ENCODE data around the gene MAP3K20. TPM values are rescaled to one million over a fixed set of nuclear protein-coding genes. Genes with fewer than 3 reads are reported as not detected.

MAP3K20 gene
- total and polyA plus RNA-seq, 2 of the 8 experiments (the other 6 are each of a cell fraction or from before 2014, with no cell fraction given): 3.1 to 11.1 TPM

GRCh38 chr2:173117678-173118077, 42.0 kb downstream of the MAP3K20 start:
- no peaks in the 10 kb centered on the region for H3K36me3 ChIP-seq (ENCODE audit: control insufficient read depth in 2 of 4, insufficient read depth in 4 of 4, low read length in 3 of 4)
- no peak overlapping the region for H2BK5ac ChIP-seq (ENCODE audit: low read depth, low read length)
- H3K4me3 ChIP-seq (ENCODE audit: extremely low read depth in 1 of 4, insufficient read depth in 2 of 4, low read depth in 3 of 4, low read length in 4 of 4): no peak overlapping the region
- no peaks in the 10 kb centered on the region for H4K20me1 ChIP-seq (replicated peaks in 1 of 2; ENCODE audit: control insufficient read depth in 1 of 2, insufficient read depth in 2 of 2, low read length in 2 of 2)
- ChIA-PET CTCF (ENCODE audit: partially characterized antibody) (interaction anchor here (1.0 kb wide), 1 partner anchor 11 kb away, joined by 4 read pairs; no protein-coding TSS in a partner anchor), POLR2A (ENCODE audit: partially characterized antibody) (no interaction called here)
- H3K4ac ChIP-seq (replicated peaks; ENCODE audit: insufficient read length, low read depth, low read length): no peak overlapping the region
- H2BK12ac ChIP-seq (ENCODE audit: low read depth, low read length): no peak overlapping the region
- no peaks in the 10 kb centered on the region for H3K4me1 ChIP-seq (replicated peaks in 1 of 4; ENCODE audit: control insufficient read depth in 3 of 4, insufficient read depth in 4 of 4, low read length in 3 of 4)
- H2BK15ac ChIP-seq (ENCODE audit: low read length): no peak overlapping the region
- no peak for DNase-seq (ENCODE audit: low read depth in 1 of 2, low spot score in 2 of 2)
- no peak overlapping the region for H3K14ac ChIP-seq (ENCODE audit: insufficient read length)
- no peaks in the 10 kb centered on the region for H3K27me3 ChIP-seq (replicated peaks in 1 of 4; ENCODE audit: control insufficient read depth in 3 of 4, extremely low read depth in 1 of 4, insufficient read depth in 3 of 4, low read length in 3 of 4)
- no peak overlapping the region for H3K23ac ChIP-seq (ENCODE audit: insufficient read length)
- H2BK120ac ChIP-seq (replicated peaks; ENCODE audit: low read depth, low read length): no peak overlapping the region
- H3K9ac ChIP-seq (replicated peaks in 1 of 4; ENCODE audit: extremely low read depth in 1 of 4, low read depth in 3 of 4, low read length in 3 of 4): no peak overlapping the region
- no peak overlapping the region for H3K56ac ChIP-seq (replicated peaks; ENCODE audit: insufficient read length, low read depth, low read length)
- no peaks in the 10 kb centered on the region for H3K79me1 ChIP-seq (ENCODE audit: low read depth, low read length)
- FAIRE-seq: no peak
- H3K4me2 ChIP-seq (ENCODE audit: insufficient read depth in 1 of 2, low read depth in 2 of 2, low read length in 2 of 2): no peak overlapping the region
- H3K18ac ChIP-seq (ENCODE audit: extremely low read depth, low read length): no peak overlapping the region
- no peaks in the 10 kb centered on the region for H3K9me3 ChIP-seq (ENCODE audit: insufficient read depth in 2 of 2, low read depth in 1 of 2, low read length in 1 of 2)
- no peaks in the 10 kb centered on the region for H3K23me2 ChIP-seq (ENCODE audit: low read depth, low read length)
- H4K91ac ChIP-seq (replicated peaks; ENCODE audit: insufficient read length, low read length): no peak overlapping the region
- no peaks in the 10 kb centered on the region for H3K79me2 ChIP-seq (ENCODE audit: control insufficient read depth in 1 of 2, insufficient read depth in 2 of 2, low read length in 2 of 2)
- H4K8ac ChIP-seq (ENCODE audit: extremely low read depth, insufficient read depth, low read length): no peak overlapping the region
- H2AFZ ChIP-seq (ENCODE audit: low read length): no peak overlapping the region
- no peak overlapping the region for H4K5ac ChIP-seq (ENCODE audit: insufficient read length, low read depth, low read length)
- no peak overlapping the region for H3K27ac ChIP-seq (ENCODE audit: low read depth, low read length)
- H2AK5ac ChIP-seq (ENCODE audit: low read depth, low read length): no peak overlapping the region
- H2BK20ac ChIP-seq (ENCODE audit: low read length): no peak overlapping the region
- TF ChIP-seq ZNF274 (IDR thresholded peaks at IDR 0.05; ENCODE audit: borderline replicate concordance, extremely low read depth, low read length) (no peak), CHD2 (IDR thresholded peaks at IDR 0.05; ENCODE audit: low read length) (no peak), YY1 (IDR thresholded peaks at IDR 0.05; ENCODE audit: low read depth, low read length) (no peak), CTCF (IDR thresholded peaks at IDR 0.05; ENCODE audit: control extremely low read depth in 1 of 3, insufficient read depth in 1 of 3, low read depth in 1 of 3, low read length in 3 of 3) (no peak), CBX8 (IDR thresholded peaks at IDR 0.05; ENCODE audit: borderline replicate concordance, low read depth, low read length) (no peak)

Data from H1 (cell line).